Measurements from ENCODE around the gene JADE1.

Gene JADE1

DNA sequence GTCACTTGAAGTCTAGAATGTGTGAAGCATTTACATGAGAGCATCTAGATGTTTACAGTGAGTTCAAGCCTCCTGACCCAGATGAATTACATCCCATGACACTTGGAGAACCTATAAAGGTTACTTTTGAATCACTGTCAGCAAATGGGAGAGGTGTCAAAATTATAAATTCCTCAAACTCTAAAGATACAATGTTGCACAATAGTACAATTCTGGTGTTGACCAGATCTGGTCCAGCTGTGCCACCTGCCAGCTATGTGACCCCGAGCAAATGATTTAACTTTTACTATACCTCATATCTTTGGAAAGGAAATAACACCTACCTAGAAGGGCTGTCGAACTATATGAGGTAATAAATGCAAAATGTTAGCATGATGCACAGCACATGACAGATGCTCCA is 69.8 kb downstream of the JADE1 start:
- no peak for DNase-seq (ENCODE audit: low read depth)

DNA sequence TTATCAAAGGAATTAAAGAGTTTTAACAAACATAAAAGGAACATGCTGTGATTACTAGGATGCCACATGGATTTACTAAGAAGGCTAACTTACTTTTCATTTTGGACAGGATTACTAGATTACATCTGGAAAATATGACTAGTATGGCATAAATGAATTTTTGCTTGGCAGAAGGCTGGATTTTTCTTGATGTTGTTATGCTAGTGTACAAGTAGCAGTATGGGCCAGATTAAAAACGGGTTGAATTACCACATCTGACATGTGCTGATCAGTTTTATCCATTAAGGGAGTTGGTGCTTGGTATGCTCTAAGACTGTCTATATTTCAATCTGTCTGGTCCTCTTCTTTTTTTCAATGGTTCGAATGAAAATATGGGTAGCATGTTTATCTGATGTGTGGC is 70.5 kb downstream of the JADE1 start:
- no peak for DNase-seq (ENCODE audit: low read depth)

DNA sequence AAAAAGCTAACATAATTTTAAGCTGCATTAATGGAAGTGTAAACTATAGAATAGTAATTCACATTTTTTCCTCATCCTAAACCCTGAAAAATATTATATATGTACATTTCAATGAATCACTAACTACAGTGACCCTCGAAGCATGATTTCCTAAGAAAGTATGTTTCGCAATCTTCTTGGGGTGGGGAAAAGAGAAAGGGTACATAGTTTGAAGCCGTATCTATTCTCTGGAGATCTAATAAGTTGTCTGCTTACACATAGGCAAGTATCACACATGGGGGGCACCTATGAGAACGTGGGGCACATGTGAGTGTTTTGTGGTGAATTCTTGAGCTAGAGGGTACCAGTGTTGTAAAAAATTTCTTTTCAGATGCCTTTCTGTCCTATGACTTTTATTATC is 71.2 kb downstream of the JADE1 start:
- no peak for DNase-seq (ENCODE audit: low read depth)

DNA sequence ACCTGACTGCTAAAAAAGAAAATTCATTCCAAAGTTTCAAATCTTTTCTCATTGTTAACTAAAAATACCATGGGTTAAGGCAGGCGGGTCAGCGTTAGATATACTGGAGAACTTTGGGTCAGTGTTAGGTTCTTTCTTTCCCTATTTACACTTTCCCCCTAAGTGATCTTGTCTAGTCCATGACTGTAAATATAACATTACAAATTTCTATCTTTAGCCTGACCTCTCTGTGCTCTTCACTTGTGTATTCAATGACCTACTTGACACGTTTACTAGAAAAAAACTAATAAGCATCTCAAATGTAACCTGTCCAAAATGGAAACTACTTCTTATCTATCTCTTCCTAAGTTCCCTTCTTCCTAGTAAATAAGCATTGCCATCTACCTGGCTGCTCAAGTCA is 95.3 kb downstream of the JADE1 start:
- DNase-seq (ENCODE audit: low read depth) = no peak

DNA sequence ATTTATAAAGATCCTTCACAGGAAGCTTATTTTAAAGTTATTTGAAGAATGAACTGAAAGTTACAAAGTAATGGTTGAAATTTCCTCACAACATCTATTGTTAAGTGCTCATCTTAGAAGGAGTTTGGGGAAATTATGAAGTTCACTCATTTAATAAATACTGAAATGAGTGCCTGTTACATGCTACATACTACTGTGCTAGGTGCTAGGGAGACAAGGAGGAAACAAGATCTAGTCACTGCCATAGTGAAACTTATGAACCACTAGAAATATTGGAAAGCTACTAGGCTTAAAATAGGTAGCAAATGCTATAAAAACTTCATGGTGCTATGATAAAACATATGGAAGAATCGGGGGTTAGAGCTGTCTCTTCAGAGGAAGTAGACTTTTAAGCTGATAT is 97.1 kb downstream of the JADE1 start:
- DNase-seq (ENCODE audit: low read depth) = no peak

DNA sequence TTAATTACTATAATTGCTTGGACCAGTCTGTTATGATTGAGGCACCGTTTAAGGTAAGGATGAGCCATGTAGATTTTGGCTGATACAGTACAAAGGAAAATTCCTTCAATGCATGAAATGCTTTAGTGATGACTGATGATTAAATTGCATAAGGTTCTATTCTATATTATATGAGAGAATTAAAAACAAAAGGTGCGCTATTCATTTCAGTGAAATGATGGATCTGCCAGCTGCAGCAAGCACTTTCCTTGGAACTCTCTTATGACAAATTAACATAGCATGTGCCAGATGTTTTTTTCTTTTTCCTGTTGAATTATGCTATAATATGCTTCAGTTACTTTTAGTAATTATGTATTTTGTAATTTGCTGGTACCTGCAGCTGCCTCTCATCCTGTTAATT is 98.5 kb downstream of the JADE1 start:
- no peak for DNase-seq (ENCODE audit: low read depth)

DNA sequence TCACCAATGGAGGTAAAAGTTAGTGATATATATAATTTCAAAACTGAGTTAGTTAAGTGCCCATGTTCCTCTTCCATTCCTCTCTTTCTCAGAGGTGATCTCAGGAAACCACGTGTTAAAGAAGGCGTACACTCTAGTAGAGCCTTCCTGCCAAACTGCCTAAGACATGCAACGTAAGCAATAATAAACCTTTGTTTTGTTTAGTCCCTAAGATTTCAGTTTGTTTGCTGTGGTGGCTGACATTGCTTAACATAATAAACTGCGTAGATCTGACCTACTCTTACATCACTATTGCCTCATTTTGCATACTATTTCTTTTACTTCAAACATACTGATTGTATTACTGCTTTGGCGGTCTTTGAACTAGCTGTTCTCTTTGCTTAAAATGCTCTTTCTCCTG is 99.2 kb downstream of the JADE1 start:
- DNase-seq (ENCODE audit: low read depth) = no peak

DNA sequence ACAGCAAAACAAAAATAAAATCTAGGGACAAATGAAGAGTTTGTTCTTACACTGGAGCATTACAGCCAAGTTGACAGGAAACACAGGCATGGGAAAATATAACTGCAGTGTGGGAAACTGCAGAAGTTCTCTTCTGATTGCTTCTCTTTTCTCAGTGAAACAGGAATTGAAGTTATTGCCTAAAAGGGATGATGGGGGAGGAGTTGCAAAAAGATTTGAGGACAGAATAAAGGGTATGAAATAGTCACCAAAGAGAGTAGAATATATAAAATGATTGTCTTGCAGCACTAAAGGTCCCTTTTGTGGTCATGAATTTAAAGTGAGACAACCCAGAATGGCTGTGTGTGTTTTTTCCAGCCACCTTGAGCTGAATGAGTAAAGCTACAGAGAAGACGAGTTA is 103.7 kb downstream of the JADE1 start:
- DNase-seq (ENCODE audit: low read depth) = no peak

DNA sequence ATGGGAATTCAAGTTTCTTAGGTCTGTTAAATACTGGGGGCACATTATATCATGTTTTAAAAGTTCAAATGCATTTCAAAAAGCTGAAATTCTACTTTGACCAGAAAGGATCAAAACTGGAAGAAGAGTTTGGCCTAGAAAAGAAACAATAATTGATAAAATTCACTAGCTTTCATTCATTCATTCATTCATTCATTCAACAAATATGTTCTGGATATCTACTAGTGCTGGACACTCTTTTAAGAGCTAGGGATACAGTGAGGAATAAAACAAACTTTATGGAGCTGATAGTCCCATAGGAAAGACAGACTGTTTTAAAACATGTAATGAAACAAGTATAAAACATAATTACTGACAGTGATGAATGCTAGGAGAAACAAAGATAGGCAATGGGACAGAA is 106.0 kb downstream of the JADE1 start:
- DNase-seq (ENCODE audit: low read depth) = no peak

DNA sequence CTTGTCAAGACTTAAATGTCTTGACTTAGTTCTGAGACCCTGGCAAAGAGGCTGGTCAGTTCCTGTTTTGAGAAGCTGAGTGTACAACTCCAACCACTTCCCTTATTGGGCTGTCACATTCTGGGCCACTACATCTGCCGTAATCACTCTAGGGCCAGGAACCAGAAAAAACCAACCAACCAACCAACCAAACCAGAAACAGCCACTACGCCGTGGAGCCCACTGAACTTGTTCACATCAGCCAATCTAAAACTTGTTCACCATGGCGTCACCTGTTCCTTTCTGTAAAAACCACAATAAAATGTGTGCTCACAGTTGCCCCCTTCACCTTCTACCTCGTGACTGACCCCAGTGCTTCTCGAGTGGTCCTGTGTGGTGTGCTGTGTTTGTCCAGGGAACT is 107.3 kb downstream of the JADE1 start:
- DNase-seq (ENCODE audit: low read depth) = no peak

DNA sequence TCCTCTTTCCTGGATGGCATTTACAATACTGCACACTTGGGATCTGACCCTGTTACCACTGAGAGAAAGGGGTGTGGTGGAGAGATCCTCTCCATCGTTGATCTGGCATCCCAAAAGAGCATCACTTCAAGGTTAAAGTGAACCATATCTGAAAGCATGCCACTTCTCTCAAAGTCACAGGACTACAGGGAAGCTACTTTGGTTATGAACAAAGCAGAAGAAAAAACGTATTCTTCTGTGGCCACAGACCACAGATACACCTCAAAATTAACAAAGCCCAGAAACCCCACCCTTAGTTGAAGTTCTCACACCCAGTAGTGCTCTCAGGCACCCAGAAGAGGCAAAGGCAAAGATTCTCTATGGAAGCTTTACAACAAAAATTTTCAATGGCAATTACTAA is 108.3 kb downstream of the JADE1 start:
- no peak for DNase-seq (ENCODE audit: low read depth)

DNA sequence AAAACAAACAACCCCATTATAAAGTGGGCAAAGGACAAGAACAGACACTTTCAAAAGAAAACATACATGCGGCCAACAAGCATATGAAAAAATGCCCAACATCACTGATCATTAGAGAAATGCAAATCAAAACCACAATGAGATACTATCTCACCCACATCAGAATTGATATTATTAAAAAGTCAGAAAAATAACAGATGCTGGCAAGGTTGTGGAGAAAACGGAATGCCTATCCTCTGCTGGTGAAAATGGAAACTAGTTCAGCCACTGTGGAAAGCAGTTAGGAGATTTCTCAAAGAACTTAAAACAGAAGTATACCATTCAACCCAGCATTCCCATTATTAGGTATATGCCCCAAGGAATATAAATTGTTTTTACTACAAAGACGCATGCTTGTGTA is 112.5 kb downstream of the JADE1 start:
- no peak for DNase-seq (ENCODE audit: low read depth)
